ENCODE results near the gene PER3.

Gene PER3

DNA sequence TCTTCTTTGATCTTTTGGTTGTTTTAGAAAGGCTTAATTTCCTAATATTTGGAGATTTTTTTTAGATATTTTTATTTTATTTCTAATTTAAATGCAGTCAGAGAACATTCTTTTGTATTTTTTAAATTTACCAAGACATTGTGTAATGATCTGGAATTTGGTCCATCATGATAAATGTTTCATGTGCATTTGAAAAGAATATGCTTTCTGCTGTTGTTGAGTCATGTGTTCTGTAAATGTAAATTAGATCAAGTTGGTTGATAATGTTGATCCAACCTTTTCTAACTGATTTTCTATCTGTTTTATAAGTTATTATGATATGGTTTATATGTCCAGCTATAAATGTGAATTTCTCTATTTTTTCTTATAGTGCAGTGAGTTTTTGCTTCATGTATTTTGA is 48.9 kb downstream of the PER3 start:
- DNase-seq (ENCODE audit: low read depth in 2 of 2): no peak

DNA sequence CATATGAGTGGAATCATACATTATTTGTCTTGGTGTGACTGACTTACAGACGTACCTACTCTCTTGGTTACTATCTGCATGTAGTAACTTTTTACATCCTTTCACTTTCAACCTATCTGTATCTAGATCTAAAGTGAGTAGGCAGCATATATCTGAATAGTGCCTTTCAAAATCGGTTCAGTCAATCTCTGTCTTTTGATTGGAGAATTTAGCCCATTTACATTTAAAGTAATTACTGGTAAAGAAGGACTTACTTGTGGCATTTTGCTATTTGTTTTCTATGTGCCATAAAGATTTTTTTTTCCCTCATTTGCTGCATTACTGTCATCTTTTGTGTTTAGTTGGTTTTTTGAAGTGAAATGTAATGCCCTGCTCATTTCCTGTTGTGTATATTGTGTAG is 54.6 kb downstream of the PER3 start:
- no peak for DNase-seq (ENCODE audit: low read depth in 2 of 2)

DNA sequence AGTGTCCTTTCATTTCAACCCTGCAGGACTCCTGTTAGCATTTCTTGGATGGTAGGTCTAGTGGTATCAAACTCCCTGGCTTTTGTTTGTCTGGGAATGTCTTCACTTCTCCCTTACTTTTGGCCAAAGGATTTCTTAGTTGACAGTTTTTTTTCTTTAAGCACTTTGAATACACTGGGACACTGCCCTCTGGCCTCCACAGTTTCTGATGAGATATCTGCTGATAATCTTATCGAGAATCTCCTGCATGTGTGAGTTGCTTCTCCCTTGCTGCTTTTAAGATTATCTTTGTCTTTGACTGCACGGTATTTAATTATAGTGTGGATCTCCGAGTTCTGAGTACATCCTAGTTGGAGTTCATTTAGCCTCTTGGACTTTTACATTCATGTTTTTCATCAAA is 55.4 kb downstream of the PER3 start:
- no peak for DNase-seq (ENCODE audit: low read depth in 2 of 2)

DNA sequence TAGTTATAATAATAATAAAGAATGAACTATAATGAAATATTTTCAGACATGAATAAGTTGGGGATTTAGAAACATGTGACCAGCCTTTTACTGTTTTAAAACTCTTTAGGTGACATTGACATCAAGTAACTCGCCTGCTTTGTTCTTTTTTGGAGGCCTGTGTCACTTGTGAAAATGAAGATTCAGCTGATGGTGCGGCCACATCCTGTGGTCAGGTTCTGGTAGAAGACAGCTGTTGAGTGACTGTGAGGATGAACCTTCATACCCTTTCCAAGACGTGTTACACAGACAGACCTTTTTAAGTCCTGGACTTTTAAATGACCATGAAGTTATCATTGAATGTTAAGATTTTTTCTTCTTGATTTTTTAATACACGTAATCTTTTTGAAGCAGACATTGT is 58.4 kb downstream of the PER3 start:
- DNase-seq (ENCODE audit: low read depth in 2 of 2): no peak

DNA sequence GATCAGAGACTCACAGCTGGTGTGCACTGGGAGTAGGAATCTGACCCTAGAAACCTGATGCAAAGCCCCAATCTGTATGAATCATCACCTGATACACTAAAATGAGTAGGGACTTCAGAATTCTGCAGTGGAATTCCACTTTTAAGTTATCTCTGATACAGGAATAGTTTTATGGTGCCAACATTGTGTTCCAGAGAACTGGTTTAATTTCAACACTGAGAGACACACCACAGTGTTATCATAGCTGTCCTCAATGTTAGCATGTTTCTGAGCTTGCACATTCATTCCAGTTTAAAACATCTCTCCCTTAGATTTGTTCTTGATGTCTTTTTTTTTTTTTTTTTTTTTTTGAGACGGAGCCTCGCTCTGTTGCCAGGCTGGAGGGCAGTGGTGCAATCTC is 61.7 kb downstream of the PER3 start:
- DNase-seq (ENCODE audit: low read depth in 2 of 2): no peak

DNA sequence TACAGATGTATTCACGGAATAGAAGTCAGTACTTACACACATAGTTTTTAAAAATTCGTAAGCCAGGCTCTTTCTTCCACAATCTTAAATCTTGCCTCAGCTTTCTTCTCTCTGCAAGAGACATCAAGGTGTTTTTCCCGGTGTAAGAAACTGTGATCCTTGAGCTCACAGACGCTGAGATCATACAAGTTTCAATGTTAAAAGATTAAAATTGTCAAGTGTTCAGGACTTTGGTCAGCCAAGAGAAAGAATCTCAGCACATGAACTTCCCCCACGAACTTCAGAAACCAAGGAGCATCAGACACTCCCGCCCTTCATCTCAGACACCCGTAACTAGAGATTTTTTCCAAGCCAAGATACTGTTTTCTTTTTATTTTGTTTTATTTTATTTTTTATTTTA is 62.6 kb downstream of the PER3 start:
- DNase-seq (ENCODE audit: low read depth in 2 of 2): no peak

DNA sequence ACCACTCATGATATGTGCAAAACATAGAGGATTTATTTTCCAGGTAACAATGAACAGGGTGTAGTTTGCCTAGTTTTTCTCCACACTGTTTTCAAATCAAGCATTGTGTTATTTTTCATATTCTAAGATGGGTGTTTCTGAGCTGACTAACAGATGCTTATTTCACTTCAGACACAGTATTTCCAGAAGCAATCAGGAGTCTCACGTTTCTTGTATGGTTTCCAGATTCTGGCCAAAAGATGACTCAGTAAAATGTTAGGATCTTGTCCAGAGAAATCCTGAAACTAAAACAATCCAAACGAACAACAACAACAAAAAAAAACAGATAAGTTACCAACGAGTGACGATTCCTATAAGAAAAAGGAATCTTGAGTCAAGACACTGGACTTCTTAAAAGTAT is 63.5 kb downstream of the PER3 start:
- no peak for DNase-seq (ENCODE audit: low read depth in 2 of 2)

DNA sequence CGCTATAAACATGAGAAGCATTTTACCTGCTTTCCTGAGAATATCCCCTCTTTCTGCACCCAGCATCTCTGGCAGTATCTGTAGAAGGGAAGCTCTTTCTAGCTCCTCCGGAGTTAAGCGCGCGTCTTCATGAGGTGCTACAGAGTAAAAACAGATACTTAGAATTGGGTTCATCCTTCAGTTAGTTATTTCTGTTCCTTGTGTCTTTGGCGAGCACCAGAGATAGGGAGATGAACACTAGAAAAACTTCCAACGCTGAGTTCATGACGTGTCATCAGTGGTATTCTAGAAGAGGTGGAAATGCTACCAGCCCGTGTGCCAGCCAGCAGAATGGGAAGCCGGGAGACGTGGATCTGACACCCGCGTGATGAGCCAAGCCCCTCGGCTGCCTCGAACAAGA is 66.7 kb downstream of the PER3 start:
- DNase-seq (ENCODE audit: low read depth in 2 of 2): no peak

DNA sequence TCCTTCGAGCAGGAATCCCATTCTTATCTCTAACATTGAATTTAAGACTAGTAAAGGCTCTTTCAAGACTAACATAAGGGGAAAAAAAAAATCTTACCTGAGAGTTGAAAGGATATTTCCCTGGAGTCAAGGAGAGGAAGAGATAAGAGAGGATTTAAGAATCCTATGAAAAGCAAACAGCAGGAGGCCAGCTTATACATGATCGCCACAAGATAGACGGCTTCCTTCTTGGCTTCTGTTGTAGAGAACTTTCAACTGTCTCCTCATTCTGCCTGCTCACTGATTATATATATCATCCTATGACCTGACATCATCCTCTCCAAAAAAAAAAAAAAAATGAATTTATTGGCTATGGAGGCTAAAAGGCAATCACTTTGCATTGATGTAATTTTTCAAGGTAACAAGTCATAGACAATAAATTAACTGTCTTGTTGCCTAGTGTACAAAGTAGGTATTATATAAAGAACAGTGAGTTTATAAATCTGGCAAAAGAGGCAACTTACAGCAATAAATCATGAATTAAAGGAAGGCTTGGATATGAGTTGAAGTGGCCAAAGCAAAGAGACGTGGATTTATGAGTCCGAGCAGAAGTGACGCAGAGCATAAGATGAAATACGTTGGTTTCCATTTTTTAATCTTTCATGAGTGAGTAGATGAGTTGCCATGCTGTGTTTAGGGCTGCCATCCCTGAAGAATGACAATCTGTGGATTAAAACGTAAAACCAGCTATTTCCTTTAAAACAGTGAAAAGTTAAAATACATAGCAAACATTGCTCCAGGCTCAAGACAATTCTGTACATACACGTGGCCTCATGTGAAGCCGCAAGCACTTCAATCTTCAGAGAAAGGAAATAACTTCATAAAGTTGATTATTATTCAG is 69.0 kb downstream of the PER3 start, which contains the start of gene UTS2:
Gene UTS2, minus strand, starts transcription at position 262 of the 880 bp plus-strand sequence. Its CDS starts 62 bp downstream, at position 200.
- DNase-seq (ENCODE audit: low read depth in 2 of 2): no peak

DNA sequence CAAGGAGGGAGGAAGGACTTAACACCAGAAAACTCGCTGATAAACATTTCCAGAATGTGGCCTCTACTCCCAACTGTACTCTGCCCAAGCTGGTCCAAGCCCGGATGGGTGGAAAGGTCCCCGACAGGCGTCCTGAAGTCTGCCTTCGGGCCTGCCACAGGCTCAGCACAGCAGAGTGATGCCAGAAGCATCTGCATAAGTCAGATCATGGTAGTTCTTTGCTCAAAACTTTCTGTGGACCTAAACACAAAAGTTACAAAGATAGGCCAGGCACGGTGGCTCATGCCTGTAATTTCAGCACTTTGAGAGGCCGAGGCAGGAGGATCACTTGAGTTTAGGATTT is 69.6 kb downstream of the PER3 start:
- no peak for DNase-seq (ENCODE audit: low read depth in 2 of 2)

DNA sequence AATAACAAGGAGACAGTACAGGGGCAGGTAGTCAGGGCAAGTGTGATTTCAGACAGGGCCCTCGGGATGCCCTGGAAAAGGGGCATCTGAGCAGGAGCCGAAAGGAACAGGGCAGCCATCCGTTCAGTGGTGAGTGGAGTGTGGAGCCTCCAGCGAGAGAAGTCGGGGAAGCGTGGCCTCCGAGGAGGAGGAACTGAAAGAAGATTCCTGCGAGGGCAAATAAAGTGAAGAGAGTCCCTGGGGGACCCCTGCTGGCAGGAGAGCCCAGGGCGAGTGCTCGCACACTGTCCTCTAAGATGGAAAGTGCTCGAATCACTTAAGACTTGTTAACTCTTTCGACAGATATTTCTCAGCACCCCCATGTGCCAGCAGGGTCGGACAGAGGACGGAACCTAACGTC is 72.3 kb downstream of the PER3 start:
- DNase-seq (ENCODE audit: low read depth in 2 of 2): no peak

DNA sequence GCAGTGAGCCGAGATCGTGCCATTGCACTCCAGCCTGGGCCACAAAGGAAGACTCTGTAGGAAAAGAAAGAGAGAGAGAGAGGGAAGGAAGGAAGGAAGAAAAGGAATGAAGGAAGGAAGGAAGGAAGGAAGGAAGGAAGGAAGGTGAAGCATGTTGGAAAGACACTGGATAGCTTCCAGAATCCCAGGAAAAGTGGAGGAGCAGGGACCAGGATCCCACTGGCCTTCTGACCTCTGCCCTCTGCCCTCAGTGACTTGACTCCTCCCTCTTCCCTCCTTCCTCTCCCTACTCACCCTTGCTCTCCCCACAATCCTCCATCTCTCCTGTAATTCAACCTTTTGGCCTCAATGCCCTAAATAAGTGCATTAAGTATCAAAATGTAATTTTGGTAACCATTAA is 72.9 kb downstream of the PER3 start:
- no peak for DNase-seq (ENCODE audit: low read depth in 2 of 2)

DNA sequence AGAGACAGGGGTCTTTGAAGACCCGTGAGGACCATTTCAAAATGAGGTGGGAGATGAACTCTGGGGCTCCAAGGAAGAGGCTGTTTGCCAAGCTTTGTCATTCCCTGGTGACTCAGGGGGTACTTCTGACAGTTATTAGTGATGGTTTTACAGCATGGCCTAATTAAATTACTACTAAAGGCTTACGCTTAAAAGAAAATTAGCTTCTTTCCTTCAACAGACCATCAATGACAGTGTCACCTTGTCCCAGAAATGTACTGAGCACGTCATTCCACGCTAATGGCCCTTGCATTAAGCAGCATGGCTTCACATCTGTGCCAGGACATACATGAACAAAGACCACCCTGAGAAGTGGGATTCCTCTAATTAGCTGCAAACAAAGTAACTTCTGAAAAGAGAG is 73.9 kb downstream of the PER3 start:
- no peak for DNase-seq (ENCODE audit: low read depth in 2 of 2)

DNA sequence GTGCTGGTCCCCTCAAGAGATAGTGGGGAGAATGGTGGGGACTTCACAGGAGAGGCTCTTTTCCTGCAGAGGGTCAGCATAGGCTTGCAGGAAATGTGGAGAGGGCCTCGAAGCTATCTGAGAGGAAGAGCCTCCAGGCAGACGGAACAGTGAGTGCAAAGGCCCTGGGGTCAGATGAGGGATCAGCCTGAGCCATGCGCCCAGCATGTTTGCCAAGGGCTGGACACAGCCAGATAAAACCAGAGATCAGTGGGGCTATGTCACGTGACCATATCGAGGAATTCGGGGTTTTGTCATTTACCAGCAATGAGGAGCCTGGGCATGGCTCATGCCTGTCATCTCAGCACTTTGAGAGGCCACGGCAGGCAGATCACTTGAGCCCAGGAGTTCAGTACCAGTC is 75.3 kb downstream of the PER3 start:
- DNase-seq (ENCODE audit: low read depth in 2 of 2): no peak

DNA sequence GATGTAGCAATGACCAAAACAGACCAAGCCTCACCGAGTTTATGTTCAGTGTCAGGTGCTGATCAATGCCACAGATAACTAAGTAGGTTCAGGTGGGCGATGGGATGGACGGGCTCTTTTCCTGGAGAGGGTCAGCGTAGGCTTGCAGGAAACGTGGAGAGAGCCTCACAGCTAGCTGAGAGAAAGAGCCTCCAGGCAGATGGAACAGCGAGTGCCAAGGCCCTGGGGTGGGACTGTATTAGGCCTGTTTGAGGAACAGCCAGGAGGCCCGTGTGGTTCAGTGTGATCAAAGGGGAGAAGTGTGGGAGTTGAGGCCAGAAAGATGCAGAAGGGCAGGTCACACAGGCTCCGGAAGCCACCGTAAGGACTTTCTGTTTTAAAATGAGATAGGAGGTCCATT is 76.0 kb downstream of the PER3 start:
- DNase-seq (ENCODE audit: low read depth in 2 of 2): no peak

DNA sequence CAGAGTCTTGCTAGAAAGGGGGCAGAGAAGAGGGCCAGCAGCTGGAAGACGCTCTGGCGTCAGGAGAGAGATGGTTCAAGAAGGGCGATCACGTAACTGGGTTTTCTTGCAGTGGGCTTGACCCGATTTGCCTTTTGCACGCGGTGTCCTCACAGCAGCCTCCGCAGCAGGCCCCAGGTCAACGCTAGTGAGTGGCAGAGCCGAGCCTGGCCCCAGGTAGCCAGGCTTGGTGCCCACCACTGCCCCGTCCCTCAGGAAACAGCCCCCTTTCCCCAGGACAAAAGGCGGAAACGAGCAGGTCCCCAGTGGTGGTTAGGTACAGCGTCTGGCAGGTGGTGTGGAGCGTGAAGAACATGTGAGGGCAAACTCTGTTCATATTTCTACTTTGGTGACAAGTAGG is 77.4 kb downstream of the PER3 start:
- no peak for DNase-seq (ENCODE audit: low read depth in 2 of 2)

DNA sequence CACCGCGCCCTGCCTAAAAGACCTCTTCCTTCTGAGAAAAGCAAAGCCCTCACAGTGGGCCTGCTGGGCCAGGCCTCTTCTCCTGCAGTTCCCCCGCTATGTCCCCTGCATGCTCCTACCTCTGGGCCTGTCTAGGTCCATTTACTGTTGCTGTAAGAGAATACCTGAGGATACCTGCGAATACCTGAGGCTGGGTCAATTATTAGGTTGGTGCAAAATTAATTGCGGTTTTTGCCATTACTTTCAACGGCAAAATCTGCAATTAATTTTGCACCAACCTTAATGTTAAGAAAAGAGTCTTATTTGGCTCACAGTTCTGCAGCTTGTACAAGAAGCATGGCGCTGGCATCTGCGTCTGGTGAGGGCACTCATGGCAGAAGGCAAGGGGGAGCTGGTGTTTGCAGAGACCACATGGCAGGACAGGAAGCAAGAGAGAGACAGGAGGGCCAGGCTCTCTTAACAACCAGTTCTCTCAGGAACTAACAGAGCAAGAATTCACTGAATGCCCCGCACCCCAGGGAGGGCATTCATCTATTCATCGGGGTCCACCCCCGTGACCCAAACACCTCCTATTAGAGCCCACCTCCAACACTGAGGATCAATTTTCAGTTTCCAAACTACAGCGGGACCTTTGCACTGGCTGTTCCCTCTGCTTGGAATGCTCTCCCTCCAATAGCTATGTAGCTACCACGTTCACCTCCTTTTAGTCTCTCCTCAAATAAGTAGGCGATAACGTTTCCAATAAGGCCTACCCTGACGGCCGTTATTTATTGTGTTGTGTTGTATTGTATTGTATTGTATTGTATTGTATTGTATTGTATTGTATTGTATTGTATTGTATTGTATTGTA is 78.3 kb downstream of the PER3 start:
- no peak for DNase-seq (ENCODE audit: low read depth in 2 of 2)

DNA sequence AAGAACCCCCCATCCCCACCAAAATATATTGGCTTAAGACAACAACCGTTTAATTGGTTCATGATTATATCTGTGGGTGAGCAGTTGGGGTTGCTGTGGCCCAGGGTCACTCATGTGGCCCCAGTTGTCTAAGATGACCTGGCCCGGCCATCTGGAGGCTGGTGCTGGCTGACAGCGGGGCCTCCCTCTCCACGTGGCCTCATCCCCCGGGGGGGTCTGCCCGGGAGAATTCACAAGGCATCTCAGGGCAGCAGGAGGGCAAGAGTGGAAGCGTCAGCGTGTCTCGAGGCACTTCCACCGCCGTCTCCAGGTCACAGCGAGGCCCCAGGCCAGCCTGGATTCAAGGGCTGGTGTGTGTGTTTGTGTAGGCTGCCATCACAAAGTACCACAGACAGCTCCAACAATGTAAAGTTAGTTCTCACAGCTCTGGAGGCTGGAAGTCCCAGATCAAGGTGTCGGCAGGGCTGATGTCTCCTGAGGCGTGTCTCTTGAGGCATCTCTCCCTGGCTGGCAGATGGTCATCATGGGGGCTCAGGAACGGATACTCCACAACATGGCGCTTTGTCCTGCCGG is 79.8 kb downstream of the PER3 start:
- no peak for DNase-seq (ENCODE audit: low read depth in 2 of 2)

DNA sequence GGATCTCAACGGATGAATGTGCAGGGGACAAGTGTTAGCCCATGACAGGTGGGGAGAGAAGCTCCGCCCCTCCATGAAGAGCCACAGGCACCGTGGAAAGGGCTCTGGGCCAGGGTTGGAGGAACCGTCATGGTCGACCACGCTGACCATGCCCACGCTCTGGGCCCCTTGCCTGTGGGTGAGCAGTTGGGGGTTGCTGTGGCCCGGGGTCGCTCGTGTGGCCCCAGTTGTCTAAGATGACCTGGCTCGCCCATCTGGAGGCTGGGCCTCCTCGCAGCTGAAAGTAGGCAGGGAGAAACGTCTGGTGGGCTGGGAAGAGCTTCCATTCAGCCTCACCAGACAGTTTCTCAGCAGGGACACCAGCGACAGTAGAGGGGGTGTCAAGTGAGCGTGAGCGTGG is 81.9 kb downstream of the PER3 start:
- DNase-seq (ENCODE audit: low read depth in 2 of 2): no peak

DNA sequence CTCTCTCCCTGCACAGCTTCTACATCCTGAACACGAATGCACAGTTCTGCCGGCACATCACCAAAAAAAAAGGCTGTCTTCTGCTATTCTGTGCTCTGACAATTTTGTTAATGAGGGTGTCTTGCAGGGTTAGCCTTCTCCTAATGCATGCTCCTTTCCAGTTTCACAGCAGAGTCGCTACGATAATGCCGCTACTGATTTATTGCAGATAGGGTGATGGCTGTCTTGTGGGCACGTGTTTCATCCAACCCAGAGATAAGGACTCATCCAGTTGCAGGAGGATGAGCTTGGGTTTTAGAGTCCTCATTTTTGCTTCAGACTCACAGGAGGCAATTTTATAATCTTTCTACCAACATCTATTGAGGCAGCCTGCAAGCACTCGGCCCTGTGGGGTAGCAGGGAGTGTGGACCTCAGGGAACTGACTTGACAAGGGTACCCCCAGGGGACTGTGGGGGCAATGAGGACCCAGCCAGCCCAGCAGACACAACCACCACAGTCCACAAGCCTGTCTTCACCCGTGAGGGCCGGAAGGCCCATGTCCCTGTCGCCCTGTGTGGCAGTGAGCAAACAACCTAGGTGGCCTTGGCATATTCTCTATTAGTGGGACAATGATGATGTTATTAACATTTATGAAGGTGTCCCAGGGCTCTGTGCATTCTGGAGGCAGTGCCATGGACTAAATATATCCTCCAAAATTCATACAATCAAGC is 84.1 kb downstream of the PER3 start:
- DNase-seq (ENCODE audit: low read depth in 2 of 2): no peak

DNA sequence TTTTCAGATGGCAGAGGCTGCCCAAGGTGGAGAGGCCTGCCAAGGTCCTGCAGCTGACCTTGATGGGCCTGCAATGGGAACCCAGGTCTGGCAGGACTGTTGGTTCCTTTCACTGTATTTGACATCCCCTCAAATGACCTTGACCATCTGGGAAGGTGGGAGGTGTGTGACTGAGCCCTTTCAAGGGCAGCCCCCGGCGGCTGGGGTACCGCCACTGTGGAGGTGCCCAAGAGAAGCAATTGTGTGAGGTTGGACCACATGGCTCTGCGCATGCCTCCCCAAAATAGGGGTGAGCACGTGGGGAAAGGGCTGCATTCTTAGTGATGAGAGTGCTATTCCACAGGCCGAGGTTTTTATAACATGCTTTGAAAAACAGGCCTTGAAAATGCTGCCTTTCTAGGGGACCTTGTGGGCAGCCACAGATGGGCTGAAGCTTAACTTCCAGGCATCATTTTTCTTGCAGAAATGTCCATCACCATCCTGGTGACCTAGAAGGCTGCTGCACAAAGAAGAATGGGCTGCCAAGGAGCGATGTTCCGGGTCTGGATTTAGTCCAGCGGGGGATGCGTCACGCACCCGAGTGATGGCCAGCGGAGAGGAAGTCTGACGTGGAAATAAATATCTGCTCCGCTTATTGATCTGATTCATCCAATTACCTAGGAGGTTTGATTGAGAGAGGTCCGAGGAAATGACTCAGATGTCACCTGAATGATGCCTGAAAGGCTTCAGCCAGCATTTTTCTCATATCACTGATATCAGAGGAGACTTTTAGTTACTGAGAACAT is 85.2 kb downstream of the PER3 start:
- no peak for DNase-seq (ENCODE audit: low read depth in 2 of 2)

Measured in stimulated activated CD8-positive, alpha-beta memory T cell treated with anti-CD3 and anti-CD28 coated beads, Interleukin-2, amount 100 ng/mL, for 48 hours (primary cell).